H1 (cell line): Measurements from ENCODE around the gene TYW1B. TPM values are rescaled to one million over a fixed set of nuclear protein-coding genes. Genes with fewer than 3 reads are reported as not detected.
"Not testable (repeated sequence)": the region's sequence is repeated elsewhere in the genome, so short reads cannot be mapped to it uniquely, and the experiment has no call there.

ENCODE experiments used
- CTCF ChIA-PET: fragments of 300-600 bp; sonication (Branson Sonifier 250); formaldehyde crosslinking; loops from one replicate; lab custom pipeline; 2021; ENCODE audit not compliant: partially characterized antibody; lab: Charles Lee
- POLR2A ChIA-PET: fragments of 300-600 bp; sonication (Branson Sonifier 250); formaldehyde crosslinking; loops from one replicate; lab custom pipeline; 2021; ENCODE audit warnings: inconsistent platforms; ENCODE audit not compliant: partially characterized antibody; lab: Charles Lee
- DNase-seq, 2 experiments: peaks; one replicate each; pipeline versions ENCODE4 v3.0.0 to v3.0.0-alpha.2; 2010 to 2022; ENCODE audit warnings: low spot score in 2 of 2, low read depth in 1 of 2, mixed read lengths in 1 of 2
- FAIRE-seq: peaks from 2 replicates; lab custom pipeline; 2011; peaks lifted over from hg19 to GRCh38; lab: Jason Lieb, UNC
- H2AFZ ChIP-seq: 2 replicates; pipeline ENCODE4 v1.8.1; 2012; ENCODE audit warnings: low read length, inconsistent platforms
- H2AK5ac ChIP-seq: 2 replicates; pipeline ENCODE4 v1.6.1; 2013; ENCODE audit warnings: low read depth, low read length
- H2BK120ac ChIP-seq: replicated peaks from 2 replicates; pipeline ENCODE3; 2013; ENCODE audit warnings: low read depth, low read length, inconsistent platforms
- H2BK12ac ChIP-seq: 2 replicates; pipeline ENCODE4 v1.6.1; 2013; ENCODE audit warnings: low read depth, low read length
- H2BK15ac ChIP-seq: 2 replicates; pipeline ENCODE4 v1.6.1; 2013; ENCODE audit warnings: low read length
- H2BK20ac ChIP-seq: 2 replicates; pipeline ENCODE4 v1.6.1; 2013; ENCODE audit warnings: low read length
- H2BK5ac ChIP-seq: 2 replicates; pipeline ENCODE4 v1.6.1; 2013; ENCODE audit warnings: low read depth, low read length
- H3K14ac ChIP-seq: 2 replicates; pipeline ENCODE4 v1.6.1; 2013; ENCODE audit warnings: inconsistent platforms; ENCODE audit not compliant: insufficient read length
- H3K18ac ChIP-seq: 2 replicates; pipeline ENCODE4 v1.6.1; 2013; ENCODE audit warnings: low read length; ENCODE audit errors: extremely low read depth
- H3K23ac ChIP-seq: 2 replicates; pipeline ENCODE4 v1.6.1; 2013; ENCODE audit warnings: inconsistent platforms; ENCODE audit not compliant: insufficient read length
- H3K23me2 ChIP-seq: 2 replicates; pipeline ENCODE4 v1.6.1; 2013; ENCODE audit warnings: low read depth, low read length
- H3K27ac ChIP-seq: 2 replicates; pipeline ENCODE4 v1.6.1; 2011; ENCODE audit warnings: low read depth, low read length, inconsistent platforms
- H3K27me3 ChIP-seq, 4 experiments: replicated peaks in 1 of 4; 1 replicate in 1 of 4; 2 replicates in 3 of 4; pipeline versions ENCODE4 v1.6.1 to v1.8.1; 2011 to 2013; ENCODE audit warnings: low read length in 3 of 4, mild to moderate bottlenecking in 3 of 4, inconsistent platforms in 2 of 4, mixed read lengths in 2 of 4, moderate library complexity in 1 of 4; ENCODE audit not compliant: control insufficient read depth in 3 of 4, insufficient read depth in 3 of 4; ENCODE audit errors: extremely low read depth in 1 of 4
- H3K36me3 ChIP-seq, 4 experiments: 2 replicates each; pipeline versions ENCODE4 v1.6.1 to v1.8.1; 2011 to 2013; ENCODE audit warnings: mild to moderate bottlenecking in 4 of 4, low read length in 3 of 4, moderate library complexity in 2 of 4, control low read depth in 1 of 4, inconsistent platforms in 1 of 4; ENCODE audit not compliant: insufficient read depth in 4 of 4, control insufficient read depth in 2 of 4
- H3K4ac ChIP-seq: replicated peaks from 2 replicates; pipeline ENCODE3; 2013; ENCODE audit warnings: low read length, low read depth, mixed read lengths, inconsistent platforms; ENCODE audit not compliant: insufficient read length
- H3K4me1 ChIP-seq, 4 experiments: replicated peaks in 1 of 4; 1 replicate in 1 of 4; 2 replicates in 3 of 4; pipeline versions ENCODE4 v1.6.1 to v1.8.1; 2011 to 2013; ENCODE audit warnings: low read length in 3 of 4, inconsistent platforms in 2 of 4, mixed read lengths in 1 of 4; ENCODE audit not compliant: insufficient read depth in 4 of 4, control insufficient read depth in 3 of 4
- H3K4me2 ChIP-seq, 2 experiments: 2 replicates each; pipeline versions ENCODE4 v1.6.1 to v1.8.1; 2011 to 2013; ENCODE audit warnings: low read depth in 2 of 2, low read length in 2 of 2, control low read depth in 1 of 2, inconsistent platforms in 1 of 2, mild to moderate bottlenecking in 1 of 2; ENCODE audit not compliant: insufficient read depth in 1 of 2
- H3K4me3 ChIP-seq, 4 experiments: fragments of 200-600, 300-600 bp in 1 of 4; sonication (generic), shearing (Covaris generic), sonication (Bioruptor Twin) in 1 of 4; 2 replicates each; pipeline versions ENCODE4 v1.5.1 to v1.8.1; 2011 to 2016; ENCODE audit warnings: low read length in 4 of 4, low read depth in 3 of 4, control low read depth in 2 of 4, inconsistent platforms in 2 of 4, mild to moderate bottlenecking in 2 of 4, mixed read lengths in 1 of 4, moderate library complexity in 1 of 4; ENCODE audit not compliant: insufficient read depth in 2 of 4; ENCODE audit errors: extremely low read depth in 1 of 4
- H3K56ac ChIP-seq: replicated peaks from 2 replicates; pipeline ENCODE3; 2013; ENCODE audit warnings: low read depth, mild to moderate bottlenecking, mixed read lengths, low read length, inconsistent platforms; ENCODE audit not compliant: insufficient read length
- H3K79me1 ChIP-seq: 2 replicates; pipeline ENCODE4 v1.6.1; 2013; ENCODE audit warnings: low read depth, low read length, control low read depth
- H3K79me2 ChIP-seq, 2 experiments: 2 replicates each; pipeline versions ENCODE4 v1.6.1 to v1.8.1; 2012 to 2013; ENCODE audit warnings: low read length in 2 of 2, mild to moderate bottlenecking in 2 of 2, inconsistent platforms in 1 of 2; ENCODE audit not compliant: insufficient read depth in 2 of 2, control insufficient read depth in 1 of 2
- H3K9ac ChIP-seq, 4 experiments: replicated peaks in 1 of 4; 1 replicate in 1 of 4; 2 replicates in 3 of 4; pipeline versions ENCODE4 v1.6.1 to v1.8.1; 2011 to 2013; ENCODE audit warnings: low read depth in 3 of 4, low read length in 3 of 4, control low read depth in 2 of 4, mild to moderate bottlenecking in 2 of 4, moderate library complexity in 2 of 4, inconsistent platforms in 1 of 4; ENCODE audit errors: extremely low read depth in 1 of 4
- H3K9me3 ChIP-seq, 2 experiments: 2 replicates each; pipeline versions ENCODE4 v1.6.1 to v1.8.1; 2012 to 2013; ENCODE audit warnings: mild to moderate bottlenecking in 2 of 2, moderate library complexity in 2 of 2, control low read depth in 1 of 2, inconsistent platforms in 1 of 2, low read depth in 1 of 2, low read length in 1 of 2, mixed read lengths in 1 of 2; ENCODE audit not compliant: insufficient read depth in 2 of 2
- H4K20me1 ChIP-seq, 2 experiments: replicated peaks in 1 of 2; 2 replicates each; pipeline versions ENCODE3 to v1.8.1; 2011 to 2013; ENCODE audit warnings: inconsistent platforms in 2 of 2, low read length in 2 of 2, mild to moderate bottlenecking in 1 of 2; ENCODE audit not compliant: insufficient read depth in 2 of 2, control insufficient read depth in 1 of 2
- H4K5ac ChIP-seq: 2 replicates; pipeline ENCODE4 v1.6.1; 2013; ENCODE audit warnings: low read length, low read depth, mixed read lengths, inconsistent platforms; ENCODE audit not compliant: insufficient read length
- H4K8ac ChIP-seq: 2 replicates; pipeline ENCODE4 v1.8.0; 2013; ENCODE audit warnings: mild to moderate bottlenecking, moderate library complexity, low read length, inconsistent platforms; ENCODE audit not compliant: insufficient read depth; ENCODE audit errors: extremely low read depth
- H4K91ac ChIP-seq: replicated peaks from 2 replicates; pipeline ENCODE3; 2013; ENCODE audit warnings: low read length, mixed read lengths, inconsistent platforms; ENCODE audit not compliant: insufficient read length
- WGBS, 2 experiments: shearing (Covaris generic) in 1 of 2; methylation state at CpG; one replicate each; pipeline versions ENCODE4 v1.1.6 to v1.1.7; 2013 to 2015; ENCODE audit warnings: low lambda C conversion rate in 2 of 2, mixed read lengths in 2 of 2, inconsistent platforms in 1 of 2, low coverage in 1 of 2, missing lambda C conversion rate in 1 of 2; ENCODE audit not compliant: insufficient replicate concordance in 2 of 2, insufficient coverage in 1 of 2, insufficient read length in 1 of 2; ENCODE audit errors: extremely low coverage in 1 of 2, missing lambda C conversion rate in 1 of 2; 5-methylcytosine and 5-hydroxymethylcytosine counted together
- polyA plus RNA-seq, 7 experiments: library from polyadenylated mRNA; depleted of rRNA in 3 of 7; stranded (reverse) in 5 of 7; unstranded in 2 of 7; fragments of >200 nt in 5 of 7; fragments of 200-250 nt in 2 of 7; gene quantifications; 1 replicate in 5 of 7; 2 replicates in 1 of 7; 4 replicates in 1 of 7; pipeline versions ENCODE4 v1.2.1 to v1.2.3, GENCODE V29; 2011 to 2013; ENCODE audit warnings: missing spikeins in 2 of 7, mixed read lengths in 2 of 7
- total RNA-seq: library from RNA; stranded (reverse); fragmentation: NEBNext Ultra II Directional; extraction: Animal tissue kit (Norgen Biotek cat#: 25700); gene quantifications from 2 replicates; pipeline ENCODE4 v1.2.1, GENCODE V29; 2021

Gene TYW1B
- total and polyA plus RNA-seq, 2 of the 8 experiments (the other 6 are each of a cell fraction or from before 2014, with no cell fraction given), result 6.8 to 12.6 TPM

- H3K79me1 ChIP-seq, H3K27me3 ChIP-seq, H2BK12ac ChIP-seq, H3K23me2 ChIP-seq, H2BK20ac ChIP-seq, H3K4me1 ChIP-seq, H3K4ac ChIP-seq, H2BK15ac ChIP-seq, H4K91ac ChIP-seq, H3K56ac ChIP-seq, H3K36me3 ChIP-seq, FAIRE-seq, H4K8ac ChIP-seq, CTCF ChIA-PET, H3K18ac ChIP-seq, H3K9ac ChIP-seq, H2AFZ ChIP-seq, H2AK5ac ChIP-seq, H3K27ac ChIP-seq, H3K9me3 ChIP-seq, H3K4me3 ChIP-seq, POLR2A ChIA-PET, H2BK120ac ChIP-seq, H3K4me2 ChIP-seq, H3K79me2 ChIP-seq, H4K20me1 ChIP-seq, H4K5ac ChIP-seq, H2BK5ac ChIP-seq, H3K14ac ChIP-seq, DNase-seq, H3K23ac ChIP-seq: not testable (repeated sequence)
- 96% methylated on average over 3 of the region's 3 CpGs; no CpG with 5 or more reads in 1 of the 2 experiments for WGBS, 2 experiments
Observed at GRCh38 chr7:72587267-72587666, 240.7 kb downstream of the TYW1B start.

DNA sequence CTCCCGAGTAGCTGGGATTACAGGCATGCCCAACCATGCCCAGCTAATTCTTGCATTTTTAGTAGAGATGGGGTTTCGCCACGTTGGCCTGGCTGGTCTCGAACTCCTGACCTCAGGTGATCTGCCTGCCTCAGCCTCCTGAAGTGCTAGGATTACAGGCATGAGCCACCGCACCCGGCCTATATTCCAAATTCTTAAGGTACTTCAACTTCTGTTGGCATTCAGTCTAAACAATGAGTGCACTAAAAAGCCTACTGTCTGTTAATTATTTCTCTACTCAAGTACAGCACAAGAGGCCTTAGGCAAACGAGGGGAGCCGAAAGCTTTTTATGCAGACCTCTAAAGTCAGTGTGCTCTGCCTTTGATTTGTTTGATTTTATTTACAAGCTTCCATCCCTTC lies 243.4 kb downstream of the TYW1B start:
- H2AFZ ChIP-seq, H3K18ac ChIP-seq, H3K27ac ChIP-seq, H4K5ac ChIP-seq, H3K4ac ChIP-seq, H4K91ac ChIP-seq, POLR2A ChIA-PET, H3K36me3 ChIP-seq, H2BK15ac ChIP-seq, H2BK20ac ChIP-seq, H2BK12ac ChIP-seq, H3K14ac ChIP-seq, H2AK5ac ChIP-seq, H3K4me1 ChIP-seq, H2BK5ac ChIP-seq, FAIRE-seq, H3K79me2 ChIP-seq, H2BK120ac ChIP-seq, H3K9me3 ChIP-seq, H3K23me2 ChIP-seq, H3K27me3 ChIP-seq, H3K4me2 ChIP-seq, DNase-seq, CTCF ChIA-PET, H4K20me1 ChIP-seq, H3K4me3 ChIP-seq, H3K79me1 ChIP-seq, H3K9ac ChIP-seq, H4K8ac ChIP-seq, H3K56ac ChIP-seq, H3K23ac ChIP-seq: not testable (repeated sequence)
- WGBS, 2 experiments, result 93% methylated on average over 8 of the region's 8 CpGs; no CpG with 5 or more reads in 1 of the 2 experiments
